Activated CD4-positive, CD25-positive, alpha-beta regulatory T cell treated with anti-CD3 and anti-CD28 coated beads, Interleukin-2, amount 50 U/mL, for 72 hours (primary cell): ENCODE data around the gene ZNRD2.

ENCODE experiments used
- DNase-seq: peaks from one replicate; pipeline ENCODE4 v3.0.0; 2021

The ZNRD2 gene

GRCh38 chr11:65538232-65538914 lies 31.9 kb upstream of the ZNRD2 start:
- no peak for DNase-seq

DNA sequence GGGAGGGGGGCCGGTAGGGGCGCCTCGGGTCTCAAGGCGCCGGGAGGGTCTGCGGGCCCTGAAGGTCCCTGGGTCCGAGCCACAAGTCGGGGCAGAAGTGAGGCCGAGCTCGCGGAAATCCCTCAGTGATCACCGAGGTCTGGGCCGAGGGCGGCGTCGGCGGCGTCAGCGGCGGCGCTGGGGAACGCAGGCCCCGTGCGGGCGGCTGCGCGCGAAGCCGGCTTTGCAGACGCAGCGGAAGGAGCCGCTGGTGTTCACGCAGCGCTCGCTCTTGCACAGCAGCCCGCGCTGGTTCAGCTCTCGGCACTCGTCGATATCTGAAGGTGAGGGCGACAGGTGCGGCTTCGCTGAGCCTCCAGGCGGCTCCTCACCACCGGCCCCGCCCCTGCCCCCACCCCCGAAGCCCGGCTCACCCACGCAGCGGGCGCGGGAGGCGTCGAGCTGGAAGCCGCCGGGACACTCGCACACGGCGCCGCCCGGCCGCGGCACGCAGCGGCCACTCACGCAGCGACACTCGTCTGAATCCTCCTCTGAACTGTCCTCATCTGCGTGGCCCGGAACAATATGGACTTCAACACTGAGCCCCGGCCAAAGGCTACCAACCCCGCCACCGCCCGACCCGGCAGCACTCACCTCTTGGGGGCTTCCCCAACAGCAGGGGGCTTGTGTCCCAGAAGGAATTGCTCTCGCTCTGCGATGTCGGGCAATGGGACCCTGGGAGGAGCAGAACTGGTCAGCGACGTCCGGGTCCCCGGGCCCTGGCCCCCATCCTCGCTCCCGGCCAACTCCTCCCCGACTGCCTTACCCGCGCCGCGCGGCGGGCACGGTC lies 31.1 kb upstream of the ZNRD2 start:
- DNase-seq: no peak

DNA sequence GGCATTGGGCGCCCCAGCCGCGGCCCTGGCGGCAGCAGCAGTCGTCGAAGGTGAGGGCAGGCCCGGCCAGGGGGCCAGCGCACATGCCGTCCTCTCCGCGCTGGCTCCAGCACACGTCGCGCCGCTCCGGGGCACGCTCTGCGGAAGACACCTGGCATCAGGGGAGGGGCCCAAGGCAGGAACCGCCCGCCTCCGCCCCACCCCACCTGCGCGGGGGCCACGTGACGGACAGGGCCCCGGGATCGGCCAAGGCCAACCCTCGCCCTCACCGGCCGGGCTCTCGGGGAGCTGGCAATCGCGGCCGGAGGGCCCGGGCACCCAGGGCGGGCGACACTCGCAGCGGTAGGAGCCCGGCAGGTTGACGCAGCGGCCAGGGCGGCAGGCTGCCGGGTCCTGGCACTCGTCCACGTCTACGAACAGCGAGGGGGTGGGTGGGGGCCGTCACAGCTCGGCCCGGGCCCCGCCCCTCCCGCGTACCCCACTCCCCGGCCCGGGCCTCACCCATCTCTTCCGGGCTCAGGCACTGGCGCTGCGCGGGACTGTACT lies 30.5 kb upstream of the ZNRD2 start:
- peak; percentile 53 for DNase-seq

- peak; percentile 88 for DNase-seq
These were observed 29.8 kb upstream of the ZNRD2 start for GRCh38 chr11:65540290-65541092.

DNA sequence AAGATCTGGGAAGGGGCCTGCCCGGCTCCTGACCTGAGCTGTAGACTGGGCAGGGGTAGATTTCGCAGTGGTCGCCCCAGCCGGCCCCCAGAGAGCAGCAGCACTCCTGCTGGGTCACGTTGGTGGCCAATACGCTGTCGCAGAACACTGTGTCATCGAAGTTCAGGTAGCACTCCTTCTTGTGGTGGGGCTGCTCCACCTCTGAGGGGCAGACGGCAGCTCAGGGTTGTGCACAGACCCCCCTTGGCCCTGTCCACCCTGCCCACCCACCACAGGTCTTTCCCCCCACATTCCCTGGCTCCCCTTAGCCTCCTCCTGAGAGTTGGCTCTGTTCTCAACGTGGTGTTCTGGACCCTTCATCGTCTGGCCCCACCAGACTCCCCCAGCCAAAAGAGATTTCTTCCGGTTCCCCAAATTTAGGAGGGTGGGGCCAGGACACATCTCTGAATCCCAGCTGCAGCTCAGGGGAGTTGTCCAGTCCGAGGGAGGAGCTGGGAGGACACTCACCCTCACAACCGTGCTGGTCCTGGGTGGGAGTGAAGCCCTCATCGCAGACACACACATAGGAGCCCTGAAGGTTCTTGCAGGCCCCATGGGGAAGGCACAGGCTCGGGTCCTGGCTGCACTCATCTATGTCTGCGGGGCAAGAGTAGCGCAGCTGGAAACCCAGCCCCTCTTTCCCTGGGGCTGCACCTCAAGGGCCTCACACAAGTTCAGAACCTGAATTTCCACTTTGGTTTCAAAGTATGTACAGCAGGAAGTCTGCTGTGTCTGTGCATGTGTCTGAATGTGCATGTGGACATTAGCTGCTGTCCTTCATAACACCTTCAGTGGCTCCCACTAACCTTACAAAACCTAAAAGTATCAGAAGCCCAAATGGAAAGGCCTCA lies 28.9 kb upstream of the ZNRD2 start:
- no peak for DNase-seq

GRCh38 chr11:65542738-65543390 lies 27.4 kb upstream of the ZNRD2 start:
- no peak for DNase-seq

GRCh38 chr11:65545853-65546216 lies 24.4 kb upstream of the ZNRD2 start:
- no peak for DNase-seq

DNA sequence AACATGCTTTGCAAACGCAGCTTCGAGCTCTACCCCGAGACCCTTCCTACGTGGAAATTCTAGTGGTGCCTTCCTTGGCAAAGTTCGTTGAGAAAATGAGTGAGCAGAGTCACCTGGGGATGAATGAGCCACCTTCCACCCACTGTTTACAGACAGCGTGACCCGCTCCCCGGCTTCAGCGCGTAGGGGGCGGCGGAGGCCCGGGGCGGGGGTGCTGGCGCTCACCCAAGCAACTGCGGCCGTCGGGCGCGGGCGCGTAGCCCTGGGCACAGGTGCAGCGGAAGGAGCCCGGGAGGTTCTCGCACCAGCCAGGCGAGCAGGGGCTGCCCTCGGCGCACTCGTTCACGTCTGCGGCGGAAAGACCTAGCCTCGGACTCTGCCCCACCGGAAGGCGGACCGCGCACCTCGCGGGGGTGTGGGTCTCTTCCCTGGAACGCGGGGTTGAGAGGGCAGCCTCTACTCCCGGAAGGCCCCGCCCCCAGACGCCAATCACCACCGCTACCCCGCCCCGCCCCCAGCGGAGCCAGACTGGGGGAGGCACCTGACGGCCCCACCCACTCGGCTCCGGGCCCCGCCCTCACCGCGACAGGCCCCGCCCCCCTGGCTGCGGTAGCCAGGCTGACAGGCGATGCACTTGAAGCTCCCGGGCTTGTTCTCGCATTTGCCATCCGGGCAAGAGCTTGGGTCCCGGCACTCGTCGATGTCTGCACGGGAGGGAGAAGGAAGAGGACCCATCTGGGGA lies 23.9 kb upstream of the ZNRD2 start:
- peak; percentile 99 for DNase-seq

- no peak for DNase-seq
These were observed 22.7 kb upstream of the ZNRD2 start for GRCh38 chr11:65547446-65548125.

GRCh38 chr11:65548395-65548794 lies 21.9 kb upstream of the ZNRD2 start:
- DNase-seq: no peak

- no peak for DNase-seq
These were observed 21.2 kb upstream of the ZNRD2 start for GRCh38 chr11:65549096-65549495.

GRCh38 chr11:65551572-65552387 lies 18.5 kb upstream of the ZNRD2 start:
- peak; percentile 64 for DNase-seq

GRCh38 chr11:65552388-65552951 lies 17.8 kb upstream of the ZNRD2 start:
- DNase-seq: no peak

- no peak for DNase-seq
These were observed 16.8 kb upstream of the ZNRD2 start for GRCh38 chr11:65553301-65554001.

DNA sequence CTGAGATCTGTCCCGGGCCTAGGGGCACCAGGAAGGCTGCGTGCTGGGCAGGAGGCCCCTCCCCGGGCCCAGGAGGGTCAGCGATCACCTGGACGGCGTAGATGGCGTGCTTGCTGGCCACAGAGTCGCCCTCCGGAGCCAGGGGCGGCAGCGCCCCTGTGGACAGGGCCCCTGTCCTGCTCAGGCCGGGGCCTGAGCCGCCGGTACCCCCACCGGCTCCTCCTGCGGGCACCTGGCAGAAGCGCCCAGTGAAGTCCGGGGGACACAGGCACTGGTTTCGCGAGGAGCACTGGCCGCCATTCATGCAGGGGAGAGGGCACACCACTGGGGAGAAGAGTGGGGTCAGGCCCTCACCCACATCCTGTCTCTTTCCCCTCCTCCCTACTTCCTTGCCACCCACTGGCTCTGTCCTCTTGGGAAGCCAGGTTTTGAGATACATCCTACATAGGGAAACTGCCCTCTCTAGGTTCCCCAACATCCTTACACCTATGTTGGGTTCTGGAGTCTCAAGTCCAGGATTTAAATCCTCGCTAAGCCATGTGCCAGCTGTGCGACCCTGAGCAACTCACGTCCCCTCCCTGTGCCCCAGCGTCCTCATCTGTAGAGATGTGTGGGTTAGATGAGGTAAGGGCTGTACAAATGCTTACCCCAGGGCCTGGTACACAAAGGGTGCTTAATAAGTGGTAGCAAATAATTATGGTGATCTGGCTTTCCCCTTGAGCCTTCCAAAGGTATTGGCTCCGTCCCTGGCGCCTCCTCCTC lies 16.0 kb upstream of the ZNRD2 start:
- DNase-seq: no peak

DNA sequence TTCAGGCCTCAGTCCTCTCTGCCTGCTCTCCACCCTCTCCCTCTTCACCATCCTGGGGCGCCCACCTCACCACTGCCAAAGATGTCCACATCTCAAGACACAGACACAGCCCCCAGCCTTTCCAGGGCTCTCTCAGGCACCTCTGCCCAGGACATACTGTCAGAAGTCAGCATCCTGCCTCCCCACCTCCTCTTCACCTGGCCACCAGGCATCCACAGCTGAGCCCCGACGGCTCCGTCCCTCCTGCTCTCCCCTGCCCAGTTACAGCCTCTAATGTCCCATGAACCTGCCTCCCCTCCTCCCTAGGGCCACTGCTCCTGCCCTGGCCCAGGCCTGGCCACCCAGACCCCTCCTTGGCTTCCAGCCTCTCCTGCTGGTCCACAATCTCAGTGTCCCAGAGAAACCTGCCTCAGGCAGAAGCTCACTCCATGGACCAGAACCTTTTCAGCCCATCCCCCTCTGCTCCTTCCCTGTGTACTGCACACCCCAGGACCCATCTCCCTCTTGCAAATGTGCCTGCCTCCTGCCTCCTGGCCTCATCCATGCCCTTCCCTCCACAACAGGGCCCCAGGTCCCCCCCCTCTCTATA lies 15.3 kb upstream of the ZNRD2 start:
- DNase-seq: no peak

DNA sequence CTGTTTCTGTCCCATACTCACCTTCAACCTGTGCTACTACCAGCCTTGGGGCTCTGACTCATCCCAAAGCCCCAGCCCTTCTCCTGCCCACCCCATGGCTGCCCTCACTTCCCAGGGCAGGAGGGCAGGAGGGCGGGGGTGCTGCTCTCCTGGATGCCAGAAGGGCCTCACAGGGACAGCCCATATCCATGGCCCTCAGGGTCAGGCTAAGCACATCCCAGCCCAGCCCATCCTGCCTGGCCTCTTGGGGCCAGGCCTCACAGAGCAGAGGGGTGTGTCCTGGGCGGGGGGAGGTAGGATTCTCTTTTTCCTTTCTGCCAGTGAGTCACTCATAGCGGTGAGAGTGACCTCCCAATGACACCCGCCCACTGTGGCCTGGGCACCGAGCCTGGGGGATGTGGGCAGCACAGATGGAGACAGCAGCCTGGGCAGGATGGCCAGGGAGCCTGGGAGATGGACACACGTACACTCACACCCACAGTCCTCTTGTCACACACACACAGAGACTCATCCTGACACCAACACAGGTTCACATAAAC lies 14.5 kb upstream of the ZNRD2 start:
- DNase-seq: no peak
